ENCODE results near the gene CNOT11.
"Not testable (repeated sequence)": the region's sequence is repeated elsewhere in the genome, so short reads cannot be mapped to it uniquely, and the experiment has no call there.

CNOT11 gene

DNA sequence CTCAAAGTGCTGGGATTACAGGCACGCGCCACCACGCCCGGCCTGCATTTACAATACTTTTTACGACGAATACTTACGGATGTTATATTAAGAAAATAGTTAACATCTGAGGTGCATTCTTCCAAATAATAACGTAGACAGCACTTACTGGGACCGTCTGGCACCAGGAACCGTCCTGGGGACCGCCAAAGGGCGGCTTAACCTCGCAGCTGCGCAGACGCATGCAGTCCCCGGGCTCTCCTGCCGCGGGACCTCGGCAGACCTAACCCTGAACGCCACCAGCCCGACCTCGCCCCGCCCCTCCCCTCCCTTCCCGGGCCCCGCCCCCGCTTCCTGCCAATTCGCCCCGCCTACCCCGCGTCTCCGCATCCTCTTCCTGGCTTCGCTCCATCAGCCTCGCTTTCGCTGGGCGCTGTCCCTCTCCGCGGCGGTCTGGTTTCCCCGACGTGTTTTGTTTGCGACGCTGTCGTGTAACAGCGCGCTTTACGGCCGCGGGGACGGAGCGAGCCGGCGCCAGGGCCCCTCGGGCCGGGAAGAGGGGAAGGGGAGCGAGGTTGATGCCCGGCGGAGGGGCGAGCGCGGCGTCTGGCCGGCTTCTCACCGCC lies at the start of gene CNOT11:
Gene CNOT11 (plus strand): TSS at position 479 of the 605 bp plus-strand sequence. CDS start 79 bp downstream, at position 558.
- DNase-seq (ENCODE audit: low read depth), result peak; percentile 91

DNA sequence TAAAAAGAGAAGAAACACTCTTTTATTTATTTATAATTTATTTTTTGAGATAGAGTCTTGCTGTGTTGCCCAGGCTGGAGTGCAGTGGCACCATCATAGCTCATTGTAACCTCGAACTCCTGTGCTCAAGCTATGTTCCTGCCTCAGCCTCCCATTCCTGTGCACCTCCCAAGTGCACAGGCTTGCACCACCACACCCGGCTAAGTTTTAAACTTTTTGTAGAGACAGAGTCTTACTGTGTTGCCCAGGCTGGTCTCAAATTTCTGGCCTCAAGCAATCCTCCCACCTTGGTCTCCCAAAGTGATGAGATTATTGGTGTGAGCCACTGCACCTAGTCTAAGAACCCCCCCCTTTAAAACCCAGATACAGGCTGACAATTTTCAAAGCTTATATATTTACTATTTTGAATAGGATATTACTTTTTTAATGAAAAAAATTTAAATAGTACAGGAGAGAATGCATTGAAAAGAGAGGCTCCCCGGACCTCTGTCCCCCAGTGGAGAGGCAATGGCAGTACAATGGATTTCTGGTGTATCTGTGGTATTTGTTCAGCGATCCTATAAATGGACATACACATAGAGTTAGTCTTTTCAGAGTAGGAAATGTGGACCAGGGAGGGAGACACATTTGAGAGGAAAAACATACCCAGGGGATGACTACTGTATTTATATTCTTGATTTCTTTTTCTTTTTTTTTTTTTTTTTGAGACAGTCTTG lies 48.1 kb upstream of the CNOT11 start:
- DNase-seq (ENCODE audit: low read depth), result no peak
- TF ChIP-seq, protein P1, sequence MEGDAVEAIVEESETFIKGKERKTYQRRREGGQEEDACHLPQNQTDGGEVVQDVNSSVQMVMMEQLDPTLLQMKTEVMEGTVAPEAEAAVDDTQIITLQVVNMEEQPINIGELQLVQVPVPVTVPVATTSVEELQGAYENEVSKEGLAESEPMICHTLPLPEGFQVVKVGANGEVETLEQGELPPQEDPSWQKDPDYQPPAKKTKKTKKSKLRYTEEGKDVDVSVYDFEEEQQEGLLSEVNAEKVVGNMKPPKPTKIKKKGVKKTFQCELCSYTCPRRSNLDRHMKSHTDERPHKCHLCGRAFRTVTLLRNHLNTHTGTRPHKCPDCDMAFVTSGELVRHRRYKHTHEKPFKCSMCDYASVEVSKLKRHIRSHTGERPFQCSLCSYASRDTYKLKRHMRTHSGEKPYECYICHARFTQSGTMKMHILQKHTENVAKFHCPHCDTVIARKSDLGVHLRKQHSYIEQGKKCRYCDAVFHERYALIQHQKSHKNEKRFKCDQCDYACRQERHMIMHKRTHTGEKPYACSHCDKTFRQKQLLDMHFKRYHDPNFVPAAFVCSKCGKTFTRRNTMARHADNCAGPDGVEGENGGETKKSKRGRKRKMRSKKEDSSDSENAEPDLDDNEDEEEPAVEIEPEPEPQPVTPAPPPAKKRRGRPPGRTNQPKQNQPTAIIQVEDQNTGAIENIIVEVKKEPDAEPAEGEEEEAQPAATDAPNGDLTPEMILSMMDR (IDR thresholded peaks at IDR 0.05; ENCODE audit: control insufficient read depth, insufficient read depth, low read depth, low read length, missing control alignments), result peak; percentile 38
- no peak overlapping the region for H3K4me3 ChIP-seq (ENCODE audit: control insufficient read depth, low read depth, low read length)

More for the DNA sequence above, at the start of gene CNOT11:
- TF ChIP-seq, protein P1 (IDR thresholded peaks at IDR 0.05; ENCODE audit: control insufficient read depth, insufficient read depth, low read depth, low read length, missing control alignments), result no peak
- peak within 1 kb of the TSS; percentile 80 for H3K4me3 ChIP-seq (ENCODE audit: control insufficient read depth, low read depth, low read length)

DNA sequence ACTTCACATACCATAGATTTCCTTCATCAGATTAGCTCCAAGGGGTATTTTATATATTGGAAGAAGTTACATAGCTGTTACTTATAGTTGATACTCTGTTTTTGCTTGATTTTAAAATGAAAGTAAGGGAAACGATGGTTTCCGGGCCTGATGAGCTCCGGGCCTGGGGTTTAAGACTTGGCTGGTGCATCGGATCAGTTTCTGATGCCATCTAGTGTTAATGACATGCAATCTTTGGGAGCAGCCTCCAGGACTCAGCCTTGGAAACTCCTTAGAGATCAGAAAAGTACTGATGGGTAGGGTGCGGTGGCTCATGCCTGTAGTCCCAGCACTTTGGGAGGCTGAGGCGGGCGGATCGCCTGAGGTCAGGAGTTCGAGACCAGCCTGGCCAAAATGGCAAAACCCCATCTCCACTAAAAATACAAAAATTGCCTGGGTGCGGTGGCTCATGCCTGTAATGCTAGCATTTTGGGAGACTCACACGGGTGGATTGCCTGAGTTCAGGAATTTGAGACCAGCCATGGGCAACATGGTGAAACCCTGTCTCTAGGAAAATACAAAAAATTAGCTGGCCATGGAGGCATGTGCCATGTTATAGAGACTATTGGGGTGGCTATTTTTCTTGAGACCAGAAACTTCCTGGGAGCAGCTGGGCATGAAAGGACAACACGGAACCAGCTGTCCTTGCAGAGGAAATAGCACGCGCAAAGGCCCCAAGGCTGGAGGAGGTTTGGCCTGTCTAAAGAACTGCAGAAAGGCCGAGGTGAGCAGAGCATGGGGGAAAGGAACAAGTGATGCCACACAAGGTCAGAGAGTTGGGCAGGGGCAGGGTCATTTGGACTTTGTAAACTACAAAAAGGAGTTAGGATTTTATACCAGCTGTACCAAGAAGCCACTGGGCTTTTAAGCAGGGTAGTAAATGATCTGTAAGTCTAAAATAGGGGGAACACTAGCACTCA lies 46.9 kb upstream of the CNOT11 start:
- peak; percentile 68 for DNase-seq (ENCODE audit: low read depth)
- TF ChIP-seq, protein P1 (IDR thresholded peaks at IDR 0.05; ENCODE audit: control insufficient read depth, insufficient read depth, low read depth, low read length, missing control alignments), result peak; percentile 63

DNA sequence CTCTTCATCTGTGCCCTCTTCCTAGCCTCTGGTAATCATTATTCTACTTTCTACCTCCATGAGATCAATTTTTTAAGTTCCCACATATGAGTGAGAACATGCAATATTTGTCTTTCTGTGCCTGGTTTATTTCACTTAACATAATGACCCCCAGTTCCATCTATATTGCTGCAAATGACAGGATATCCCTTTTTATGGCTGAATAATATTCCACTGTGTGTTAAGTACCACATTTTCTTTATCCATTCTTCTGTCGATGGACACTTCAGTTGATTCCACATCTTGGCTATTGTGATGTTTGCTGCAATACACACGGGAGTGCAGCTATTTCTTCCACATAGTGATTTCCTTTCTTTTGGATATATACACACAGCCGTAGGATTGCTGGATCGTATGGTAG lies 43.9 kb upstream of the CNOT11 start:
- TF ChIP-seq, protein P1 (IDR thresholded peaks at IDR 0.05; ENCODE audit: control insufficient read depth, insufficient read depth, low read depth, low read length, missing control alignments), result no peak
- H3K4me3 ChIP-seq (ENCODE audit: control insufficient read depth, low read depth, low read length), result no peak overlapping the region
- no peak for DNase-seq (ENCODE audit: low read depth)

More for the DNA sequence above, 46.9 kb upstream of the CNOT11 start:
- H3K4me3 ChIP-seq (ENCODE audit: control insufficient read depth, low read depth, low read length), result no peak overlapping the region

DNA sequence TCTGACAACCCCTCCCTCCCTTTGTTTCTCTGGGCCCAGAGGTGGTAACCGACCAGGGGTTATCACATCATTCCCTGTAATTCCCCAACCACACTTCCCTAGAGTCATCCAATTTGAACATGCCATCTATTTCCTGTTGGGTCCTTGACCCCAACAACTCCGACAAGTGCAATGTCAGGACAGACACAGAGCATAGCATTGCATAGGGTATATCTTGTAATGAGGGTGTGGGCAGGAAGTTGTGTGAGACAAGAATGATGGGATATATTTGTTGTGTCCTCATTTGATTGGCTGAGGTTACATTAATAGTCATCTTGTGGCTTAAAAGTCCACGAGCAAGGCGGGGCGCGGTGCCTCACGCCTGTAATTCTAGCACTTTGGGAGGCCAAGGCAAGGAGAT lies 33.4 kb upstream of the CNOT11 start:
- TF ChIP-seq, protein P1 (IDR thresholded peaks at IDR 0.05; ENCODE audit: control insufficient read depth, insufficient read depth, low read depth, low read length, missing control alignments), result no peak
- H3K4me3 ChIP-seq (ENCODE audit: control insufficient read depth, low read depth, low read length), result no peak overlapping the region
- no peak for DNase-seq (ENCODE audit: low read depth)

DNA sequence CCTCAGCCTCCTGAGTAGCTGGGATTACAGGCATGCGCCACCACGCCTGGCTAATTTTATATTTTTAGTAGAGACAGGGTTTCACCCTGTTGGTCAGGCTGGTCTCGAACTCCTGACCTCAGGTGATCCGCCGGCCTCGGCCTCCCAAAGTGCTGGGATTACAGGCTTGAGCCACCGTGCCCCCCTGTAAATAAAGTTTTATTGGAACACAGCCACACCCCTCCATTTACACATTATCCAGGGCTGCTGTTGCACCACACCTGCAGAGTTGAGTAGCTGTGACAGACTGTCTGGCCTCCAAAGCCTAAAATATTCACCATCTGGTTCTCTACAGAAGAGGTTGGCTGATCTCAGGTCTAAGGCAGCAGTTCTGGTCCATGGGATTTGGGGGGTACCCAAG lies 32.6 kb upstream of the CNOT11 start:
- not testable (repeated sequence) for DNase-seq (ENCODE audit: low read depth); H3K4me3 ChIP-seq (ENCODE audit: control insufficient read depth, low read depth, low read length)
